Kidney (tissue), 14 donors: ENCODE results near the gene CLMN. TPM values are rescaled to one million over a fixed set of nuclear protein-coding genes. Genes with fewer than 3 reads are reported as not detected.

Experiments used
- DNase-seq, 5 donors: peaks; one replicate each; pipeline ENCODE4 v3.0.0-alpha.2; 2013 to 2020
- FAIRE-seq: peaks from 2 replicates; lab custom pipeline; 2012; peaks lifted over from hg19 to GRCh38; lab: Jason Lieb, UNC
- H3K27ac ChIP-seq, 2 donors: one replicate each; pipeline ENCODE4 v1.7.0; 2013; ENCODE audit warnings: low read depth in 2 of 2, low read length in 2 of 2, inconsistent platforms in 1 of 2
- H3K27me3 ChIP-seq: one replicate; pipeline ENCODE4 v1.7.1; 2013; ENCODE audit warnings: low read length, inconsistent platforms; ENCODE audit not compliant: control insufficient read depth, insufficient read depth
- H3K36me3 ChIP-seq, 3 donors: one replicate each; pipeline versions ENCODE4 v1.7.0 to v1.7.1; 2013; ENCODE audit warnings: low read length in 3 of 3, control low read depth in 1 of 3, inconsistent platforms in 1 of 3; ENCODE audit not compliant: insufficient read depth in 3 of 3, control insufficient read depth in 2 of 3
- H3K4me1 ChIP-seq, 3 donors: one replicate each; pipeline versions ENCODE4 v1.7.0 to v1.7.1; 2013; ENCODE audit warnings: low read length in 3 of 3, inconsistent platforms in 1 of 3, low read depth in 1 of 3; ENCODE audit not compliant: control insufficient read depth in 2 of 3, insufficient read depth in 2 of 3
- H3K4me3 ChIP-seq, 3 donors: one replicate each; pipeline versions ENCODE4 v1.7.0 to v1.8.1; 2013; ENCODE audit warnings: low read length in 3 of 3, control low read depth in 1 of 3, inconsistent platforms in 1 of 3
- H3K9ac ChIP-seq, 3 donors: one replicate each; pipeline versions ENCODE4 v1.7.0 to v1.7.1; 2013; ENCODE audit warnings: low read length in 3 of 3, control low read depth in 1 of 3, inconsistent platforms in 1 of 3
- H3K9me3 ChIP-seq, 3 donors: one replicate each; pipeline versions ENCODE4 v1.7.0 to v1.7.1; 2013; ENCODE audit warnings: low read length in 3 of 3, control low read depth in 1 of 3, inconsistent platforms in 1 of 3; ENCODE audit not compliant: control insufficient read depth in 2 of 3, insufficient read depth in 1 of 3
- CTCF ChIP-seq: IDR thresholded peaks from 3 replicates; pipeline ENCODE4 v1.5.1; 2012; ENCODE audit warnings: mild to moderate bottlenecking, moderate library complexity, borderline replicate concordance; ENCODE audit not compliant: insufficient read depth; ENCODE audit errors: extremely low read depth
- intact Hi-C: fragments of 100-400 bp; cut with DNase I; formaldehyde crosslinking; loops from one replicate; pipeline ENCODE4 v1.11.1; 2022
- polyA plus RNA-seq: library from polyadenylated mRNA; stranded (reverse); fragments of 350-450 nt; fragmentation: Illumina TruSeq; extraction: RNeasy Lipid Tissue Mini Kit (QIAGEN cat#74804); gene quantifications from one replicate; pipeline ENCODE4 v1.2.3, GENCODE V29; 2014; ENCODE audit warnings: low read depth, low replicate concordance; ENCODE audit not compliant: insufficient read depth
- total RNA-seq: library from RNA; stranded (reverse); fragmentation: NEBNext Ultra II Directional; extraction: Animal tissue kit (Norgen Biotek cat#: 25700); gene quantifications from one replicate; pipeline ENCODE4 v1.2.1, GENCODE V29; 2021
- donor health status: control.
- donor health status: control.
- donor health status: control.
- donor health status: control.
- donor health status: control.
- donor health status: DM: yes; HTN: yes; CAD: no.
- donor health status: Normal renal cell carcinoma (clear cell type).

CLMN gene
- total and polyA plus RNA-seq, 2 donors from 2014 or later: 33.1 to 151 TPM

- Histone ChIP-seq H3K4me3 (no peak overlapping the region), H3K9ac (no peak overlapping the region), H3K27ac (no peak overlapping the region), H3K27me3 (no peaks in the 10 kb centered on the region), H3K36me3 (no peaks in the 10 kb centered on the region), H3K9me3 (no peaks in the 10 kb centered on the region), H3K4me1 (no peaks in the 10 kb centered on the region)
- FAIRE-seq (no peak), DNase-seq (peak in 1 of 5 donors; percentile 15)
- no peak for TF ChIP-seq CTCF
- intact Hi-C loops: no loop called here
These were observed 8.1 kb upstream of the CLMN start for GRCh38 chr14:95327558-95328374.

GRCh38 chr14:95326987-95327386, 7.3 kb upstream of the CLMN start:
- H3K27ac ChIP-seq: no peak overlapping the region
- H3K27me3 ChIP-seq: no peaks in the 10 kb centered on the region
- H3K4me3 ChIP-seq: no peak overlapping the region
- no peak overlapping the region for H3K9ac ChIP-seq
- H3K36me3 ChIP-seq: no peaks in the 10 kb centered on the region
- no peak for TF ChIP-seq CTCF
- FAIRE-seq (no peak), DNase-seq (peak in 1 of 5 donors; percentile 17)
- peaks cover 0 to under 1% (median under 1%) of the 10 kb centered on the region in 3 donors for H3K4me1 ChIP-seq
- intact Hi-C loops: no loop called here
- no peaks in the 10 kb centered on the region for H3K9me3 ChIP-seq

DNA sequence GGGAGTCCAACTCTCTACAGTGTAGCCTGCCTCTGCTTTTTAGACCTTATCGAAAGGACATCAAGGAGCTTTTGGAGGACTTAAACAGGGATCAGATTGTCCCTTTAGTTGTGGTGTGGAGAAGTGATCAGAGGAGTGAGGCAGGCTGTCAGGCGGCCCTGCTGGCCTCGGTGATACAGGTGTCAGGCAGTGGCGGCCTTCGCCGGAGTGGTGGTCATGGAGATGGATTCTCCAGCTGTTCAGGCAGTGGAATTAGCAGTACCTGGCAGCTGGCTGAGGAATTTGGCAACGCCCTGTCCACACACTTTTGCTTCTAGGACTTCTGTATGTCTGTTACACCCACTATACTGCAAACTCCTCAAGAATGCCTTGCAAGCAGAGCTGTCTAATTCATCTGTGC, 4.2 kb upstream of the CLMN start:
- H3K36me3 ChIP-seq: no peaks in the 10 kb centered on the region
- H3K4me1 ChIP-seq: peaks cover 0 to 15% (median 9%) of the 10 kb centered on the region in 3 donors
- no peaks in the 10 kb centered on the region for H3K27me3 ChIP-seq
- no peak overlapping the region for H3K9ac ChIP-seq
- no peaks in the 10 kb centered on the region for H3K9me3 ChIP-seq
- no peak for DNase-seq
- no peak overlapping the region for H3K27ac ChIP-seq
- intact Hi-C loops: no loop called here
- FAIRE-seq: no peak
- H3K4me3 ChIP-seq: no peak overlapping the region
- TF ChIP-seq CTCF: no peak
